Measurements from ENCODE around the gene HIBADH. TPM values are rescaled to one million over a fixed set of nuclear protein-coding genes. Genes with fewer than 3 reads are reported as not detected.
A peak's percentile ranks its signal among the peaks of the same experiment; 100 is the strongest.

The HIBADH gene
- total RNA-seq, 1 experiment from 2014 or later = 33.7 TPM

DNA sequence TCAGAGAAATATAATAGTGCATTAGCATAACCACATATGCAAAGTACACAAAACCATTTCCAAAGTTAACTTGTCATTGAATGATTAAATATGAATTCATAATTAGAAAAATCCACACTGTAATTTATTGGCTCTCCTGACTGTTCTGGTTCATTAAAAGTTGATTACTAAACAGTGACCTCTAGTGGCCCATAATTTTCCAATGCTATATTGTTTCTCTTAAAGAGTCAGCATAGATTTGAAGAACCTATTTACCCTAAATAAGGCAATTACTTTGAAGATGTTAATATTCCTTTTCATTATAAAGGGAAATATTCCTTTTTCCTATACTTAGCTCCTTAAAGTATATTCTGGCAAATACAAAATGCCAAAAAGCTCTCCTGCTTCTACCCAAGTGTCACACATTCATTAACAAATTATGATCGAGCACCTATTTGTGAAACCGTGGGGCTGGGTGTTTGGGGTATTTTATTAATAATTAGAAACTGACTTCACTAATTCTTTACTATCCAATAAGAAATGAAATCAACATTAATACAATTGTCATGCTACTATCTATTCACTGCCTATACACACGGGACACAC lies 86.2 kb downstream of the HIBADH start:
- H3K4me3 Mint-ChIP-seq (ENCODE audit: unreplicated experiment) = no peak overlapping the region

DNA sequence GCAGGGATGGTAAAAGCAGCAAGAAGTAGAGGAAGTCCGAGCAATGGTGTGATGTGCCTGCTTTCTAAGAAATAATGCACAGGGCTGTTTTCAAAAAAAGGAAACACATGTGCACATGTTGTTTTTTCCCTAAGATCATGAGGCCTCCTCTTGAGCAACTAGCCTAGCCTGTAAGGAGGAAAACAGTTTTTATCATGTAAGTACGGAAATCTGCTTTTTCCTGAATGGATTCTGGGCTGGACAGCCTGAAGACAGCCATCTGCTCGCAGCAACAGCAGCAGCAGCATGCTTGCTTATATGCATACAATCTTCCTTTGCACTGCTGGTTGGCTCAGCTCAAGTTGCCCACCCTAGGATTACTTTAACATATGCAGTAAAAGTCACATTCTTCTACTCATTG lies 87.1 kb downstream of the HIBADH start:
- Mint-ChIP-seq H3K4me3 (ENCODE audit: unreplicated experiment) (no peak overlapping the region), H3K27me3 (ENCODE audit: insufficient read depth, unreplicated experiment) (no peaks in the 10 kb centered on the region), H3K9me3 (ENCODE audit: unreplicated experiment) (no peaks in the 10 kb centered on the region), H3K27ac (ENCODE audit: unreplicated experiment) (no peak overlapping the region), H3K36me3 (ENCODE audit: insufficient read depth, unreplicated experiment) (no peaks in the 10 kb centered on the region), H3K4me1 (ENCODE audit: low read depth, unreplicated experiment) (no peaks in the 10 kb centered on the region)
- peaks cover 12% of the 10 kb centered on the region; the same call in 1 of the 2 replicates for H3K4me1 ChIP-seq
- ChIA-PET CTCF (interaction anchor here (0.6 to 0.8 kb wide), 3 partner anchors 340 to 379 kb away, joined by 3 read pairs; partner anchors contain the start of gene HOXA13), POLR2A (no interaction called here)
- no peak for DNase-seq
- no TSS peak for BruUV-seq (replicated peaks)
- H3K4me3 ChIP-seq (ENCODE audit: low read depth, low read length) = no peak overlapping the region
- H3K9me3 ChIP-seq = no peaks in the 10 kb centered on the region
- TF ChIP-seq, protein P1, sequence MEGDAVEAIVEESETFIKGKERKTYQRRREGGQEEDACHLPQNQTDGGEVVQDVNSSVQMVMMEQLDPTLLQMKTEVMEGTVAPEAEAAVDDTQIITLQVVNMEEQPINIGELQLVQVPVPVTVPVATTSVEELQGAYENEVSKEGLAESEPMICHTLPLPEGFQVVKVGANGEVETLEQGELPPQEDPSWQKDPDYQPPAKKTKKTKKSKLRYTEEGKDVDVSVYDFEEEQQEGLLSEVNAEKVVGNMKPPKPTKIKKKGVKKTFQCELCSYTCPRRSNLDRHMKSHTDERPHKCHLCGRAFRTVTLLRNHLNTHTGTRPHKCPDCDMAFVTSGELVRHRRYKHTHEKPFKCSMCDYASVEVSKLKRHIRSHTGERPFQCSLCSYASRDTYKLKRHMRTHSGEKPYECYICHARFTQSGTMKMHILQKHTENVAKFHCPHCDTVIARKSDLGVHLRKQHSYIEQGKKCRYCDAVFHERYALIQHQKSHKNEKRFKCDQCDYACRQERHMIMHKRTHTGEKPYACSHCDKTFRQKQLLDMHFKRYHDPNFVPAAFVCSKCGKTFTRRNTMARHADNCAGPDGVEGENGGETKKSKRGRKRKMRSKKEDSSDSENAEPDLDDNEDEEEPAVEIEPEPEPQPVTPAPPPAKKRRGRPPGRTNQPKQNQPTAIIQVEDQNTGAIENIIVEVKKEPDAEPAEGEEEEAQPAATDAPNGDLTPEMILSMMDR (IDR thresholded peaks at IDR 0.05; ENCODE audit: insufficient read depth in 1 of 2, low read depth in 1 of 2, low read length in 1 of 2, severe bottlenecking in 1 of 2, unreplicated experiment in 1 of 2) = no peak
- no peaks in the 10 kb centered on the region for H3K27me3 ChIP-seq (replicated peaks; ENCODE audit: control insufficient read depth, insufficient read depth, low read length)
- H3K36me3 ChIP-seq (ENCODE audit: control insufficient read depth, insufficient read depth, low read length) = no peaks in the 10 kb centered on the region
- intact Hi-C loops (cut with micrococcal nuclease; ENCODE audit: unreplicated experiment) = loop anchor here (1.0 to 10.0 kb wide), 4 partner anchors 141 to 379 kb away; no protein-coding TSS in a partner anchor

More for the DNA sequence above, 86.2 kb downstream of the HIBADH start:
- BruUV-seq (replicated peaks) = no TSS peak
- no peaks in the 10 kb centered on the region for H3K27me3 Mint-ChIP-seq (ENCODE audit: insufficient read depth, unreplicated experiment)
- Histone ChIP-seq H3K4me3 (ENCODE audit: low read depth, low read length) (no peak overlapping the region), H3K9me3 (no peaks in the 10 kb centered on the region), H3K36me3 (ENCODE audit: control insufficient read depth, insufficient read depth, low read length) (no peaks in the 10 kb centered on the region), H3K4me1 (peaks cover 12% of the 10 kb centered on the region; the same call in 1 of the 2 replicates), H3K27me3 (replicated peaks; ENCODE audit: control insufficient read depth, insufficient read depth, low read length) (no peaks in the 10 kb centered on the region)
- no peaks in the 10 kb centered on the region for H3K9me3 Mint-ChIP-seq (ENCODE audit: unreplicated experiment)
- ChIA-PET POLR2A (no interaction called here), CTCF (no interaction called here)
- no peaks in the 10 kb centered on the region for H3K36me3 Mint-ChIP-seq (ENCODE audit: insufficient read depth, unreplicated experiment)
- no peaks in the 10 kb centered on the region for H3K4me1 Mint-ChIP-seq (ENCODE audit: low read depth, unreplicated experiment)
- H3K27ac Mint-ChIP-seq (ENCODE audit: unreplicated experiment) = no peak overlapping the region
- TF ChIP-seq, protein P1 (IDR thresholded peaks at IDR 0.05; ENCODE audit: insufficient read depth in 1 of 2, low read depth in 1 of 2, low read length in 1 of 2, severe bottlenecking in 1 of 2, unreplicated experiment in 1 of 2) = peak; percentile 60 to 62
- DNase-seq = peak in 1 of 2 experiments; percentile 56
- intact Hi-C loops (cut with micrococcal nuclease; ENCODE audit: unreplicated experiment) = loop anchor here (1.0 to 10.0 kb wide), 4 partner anchors 142 to 380 kb away; no protein-coding TSS in a partner anchor

DNA sequence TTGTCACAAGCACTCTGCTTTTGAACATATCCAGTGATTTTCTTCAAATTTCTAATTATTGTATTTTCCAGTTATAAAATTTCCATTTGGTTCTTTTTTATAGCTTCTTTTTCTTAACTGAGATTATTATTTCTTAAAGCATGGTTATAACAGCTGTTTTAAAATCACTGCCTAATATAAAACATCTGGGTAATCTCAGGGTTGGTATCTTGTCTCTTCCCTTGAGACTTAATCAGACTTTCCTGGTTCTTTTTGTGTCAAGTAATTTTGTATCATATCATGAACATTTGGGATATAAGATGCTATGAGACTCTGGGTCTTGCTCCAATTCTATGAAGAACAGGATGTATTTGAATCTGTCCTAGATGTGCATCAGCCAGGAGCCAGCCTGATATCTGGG lies 93.6 kb downstream of the HIBADH start:
- Histone ChIP-seq H3K4me1 (peaks cover 12% of the 10 kb centered on the region; the same call in 1 of the 2 replicates), H3K9me3 (peaks cover 9% of the 10 kb centered on the region; the same call in 1 of the 2 replicates), H3K4me3 (ENCODE audit: low read depth, low read length) (no peak overlapping the region), H3K27me3 (replicated peaks; ENCODE audit: control insufficient read depth, insufficient read depth, low read length) (no peaks in the 10 kb centered on the region), H3K36me3 (ENCODE audit: control insufficient read depth, insufficient read depth, low read length) (no peaks in the 10 kb centered on the region)
- H3K36me3 Mint-ChIP-seq (ENCODE audit: insufficient read depth, unreplicated experiment) = peaks cover 5% of the 10 kb centered on the region
- BruUV-seq (replicated peaks) = no TSS peak
- no peaks in the 10 kb centered on the region for H3K27me3 Mint-ChIP-seq (ENCODE audit: insufficient read depth, unreplicated experiment)
- H3K4me3 Mint-ChIP-seq (ENCODE audit: unreplicated experiment) = no peak overlapping the region
- TF ChIP-seq, protein P1 (IDR thresholded peaks at IDR 0.05; ENCODE audit: insufficient read depth in 1 of 2, low read depth in 1 of 2, low read length in 1 of 2, severe bottlenecking in 1 of 2, unreplicated experiment in 1 of 2) = no peak
- no peaks in the 10 kb centered on the region for H3K4me1 Mint-ChIP-seq (ENCODE audit: low read depth, unreplicated experiment)
- no peak overlapping the region for H3K27ac Mint-ChIP-seq (ENCODE audit: unreplicated experiment)
- DNase-seq = no peak
- CTCF ChIA-PET = no interaction called here
- POLR2A ChIA-PET = no interaction called here
- H3K9me3 Mint-ChIP-seq (ENCODE audit: unreplicated experiment) = peaks cover 11% of the 10 kb centered on the region
- intact Hi-C loops (cut with micrococcal nuclease; ENCODE audit: unreplicated experiment) = no loop called here
